ENCODE data around the gene ZNF749.

Gene ZNF749

DNA sequence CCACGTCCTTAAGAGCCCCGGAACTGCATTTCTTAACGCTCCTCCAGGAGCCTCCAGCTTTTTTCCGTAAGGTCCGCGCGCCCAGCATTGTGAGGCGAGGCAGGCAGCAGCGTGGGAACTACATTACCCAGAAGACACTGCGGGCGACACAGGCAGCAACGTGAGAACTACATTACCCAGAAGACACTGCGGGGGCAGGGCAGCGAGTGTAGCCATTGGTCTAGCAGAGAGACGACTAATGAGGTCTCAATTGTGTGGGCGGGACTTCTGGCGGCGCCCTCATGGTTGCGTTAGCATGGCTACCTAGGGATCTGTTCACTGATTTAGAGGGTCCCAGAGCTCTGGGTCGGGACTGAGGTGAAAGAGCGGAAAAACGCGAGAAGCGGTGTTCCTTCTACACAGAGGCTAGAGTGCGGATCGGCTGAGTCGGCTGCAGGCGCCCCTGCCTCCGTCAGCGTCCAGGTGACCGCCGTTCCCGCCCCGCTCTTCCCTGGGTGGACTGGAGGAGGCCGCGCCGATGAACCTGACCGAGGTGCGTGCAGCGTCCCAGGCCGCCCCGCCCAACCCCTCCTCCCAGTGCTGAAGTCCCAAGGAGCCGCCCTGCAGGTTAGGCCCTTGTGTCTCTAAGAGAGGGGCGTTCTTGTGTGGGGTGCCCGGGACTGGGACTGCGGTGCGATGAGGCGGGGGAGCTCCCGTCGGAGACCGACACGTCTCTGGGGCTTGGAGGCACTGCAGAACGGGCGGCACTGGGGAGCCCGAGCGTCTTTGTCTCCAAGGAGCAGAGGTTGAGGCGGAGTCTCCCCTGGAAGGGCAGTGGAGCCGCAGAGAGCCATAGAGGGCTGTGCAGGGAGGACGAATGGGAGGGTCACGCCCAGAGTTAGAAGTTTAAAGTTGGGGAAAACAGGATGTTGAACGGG lies at the start of gene ZNF749:
Gene ZNF749, plus strand, starts transcription at position 264 of the 917 bp plus-strand sequence. Its CDS starts 254 bp downstream, at position 518.
- DNase-seq (ENCODE audit: low spot score): peak; percentile 99

- DNase-seq (ENCODE audit: low spot score): no peak
Measured at GRCh38 chr19:57389194-57389729, 45.9 kb upstream of the ZNF749 start.

DNA sequence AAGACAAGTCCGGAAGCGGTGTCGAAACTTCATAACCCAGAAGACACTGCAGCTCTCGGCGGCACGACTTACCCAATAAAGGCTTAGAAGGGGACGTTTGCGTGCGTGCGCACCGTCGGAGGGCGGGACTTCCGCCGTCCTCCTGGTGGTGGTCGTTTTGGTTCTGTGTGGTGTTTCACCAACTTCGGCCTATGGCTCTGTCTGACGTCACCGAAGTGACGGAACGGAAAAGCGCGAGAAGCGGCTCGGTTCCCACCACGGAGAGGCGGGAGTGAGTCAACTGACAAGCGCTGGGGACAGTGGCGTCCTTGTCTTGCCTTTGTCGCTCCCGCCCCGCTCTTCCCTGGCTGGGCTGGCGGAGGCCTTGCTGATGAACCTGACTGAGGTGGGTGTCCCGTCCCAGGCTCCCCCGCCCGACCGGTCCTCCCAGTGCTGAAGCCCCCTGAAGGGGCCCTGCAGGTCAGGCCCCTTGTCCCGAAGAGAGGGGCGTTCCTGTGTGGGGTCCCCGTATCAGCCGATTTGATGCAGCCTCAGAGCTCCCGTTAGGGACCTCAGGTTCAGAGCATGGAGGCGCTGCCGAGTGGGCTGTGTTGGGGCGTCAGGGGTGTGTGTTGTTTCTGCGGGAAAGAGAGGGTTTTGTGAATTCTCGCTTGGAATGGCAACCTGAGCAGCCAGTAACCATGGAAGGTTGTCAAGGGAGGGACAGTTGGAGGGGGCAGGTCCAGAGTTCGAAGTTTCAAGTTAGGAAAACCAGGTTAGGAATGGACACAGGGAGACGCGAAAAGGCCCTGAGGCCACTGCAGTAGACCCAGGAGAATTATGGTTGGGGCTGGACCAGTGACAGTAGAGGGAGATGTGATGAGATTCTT lies 45.2 kb upstream of the ZNF749 start, which contains the start of gene ZNF548:
Gene ZNF548, plus strand, starts transcription at position 125 of the 869 bp plus-strand sequence. Its CDS starts 246 bp downstream, at position 371.
- DNase-seq (ENCODE audit: low spot score): peak; percentile 99

- no peak for DNase-seq (ENCODE audit: low spot score)
Measured at GRCh38 chr19:57395710-57396109, 39.4 kb upstream of the ZNF749 start.

- DNase-seq (ENCODE audit: low spot score): no peak
Measured at GRCh38 chr19:57398868-57399267, 36.3 kb upstream of the ZNF749 start.

- DNase-seq (ENCODE audit: low spot score): no peak
Measured at GRCh38 chr19:57403737-57404563, 31.2 kb upstream of the ZNF749 start.

DNA sequence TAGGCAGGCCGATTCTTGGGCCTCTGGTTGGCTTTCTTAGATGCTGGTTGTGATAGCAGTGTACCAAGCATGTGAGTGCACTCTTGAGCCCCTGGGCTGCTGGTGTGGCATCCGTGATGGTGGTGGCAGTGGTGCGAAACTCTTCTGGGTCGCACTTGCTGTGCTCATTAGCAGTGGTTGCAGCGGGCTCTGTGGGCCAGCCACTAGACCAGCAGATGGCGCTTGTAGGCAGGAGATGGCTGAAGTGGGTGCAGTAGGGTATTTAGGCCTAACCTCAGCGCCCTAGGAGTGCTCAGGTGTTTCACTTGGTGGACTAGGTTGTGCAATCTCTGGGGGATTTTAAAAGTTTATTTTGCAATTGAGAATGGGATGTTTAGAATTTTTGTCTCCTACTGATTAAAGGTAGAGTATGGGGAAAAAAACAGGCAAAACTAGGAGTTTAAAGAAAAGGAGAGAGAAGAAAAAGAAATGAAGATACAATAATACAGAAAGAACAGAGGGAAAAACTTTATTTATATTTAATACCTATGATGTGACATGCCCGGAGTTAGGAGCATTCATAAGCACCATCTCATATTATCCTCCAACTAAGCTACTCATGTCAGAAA lies 28.5 kb upstream of the ZNF749 start:
- peak; percentile 58 for DNase-seq (ENCODE audit: low spot score)

DNA sequence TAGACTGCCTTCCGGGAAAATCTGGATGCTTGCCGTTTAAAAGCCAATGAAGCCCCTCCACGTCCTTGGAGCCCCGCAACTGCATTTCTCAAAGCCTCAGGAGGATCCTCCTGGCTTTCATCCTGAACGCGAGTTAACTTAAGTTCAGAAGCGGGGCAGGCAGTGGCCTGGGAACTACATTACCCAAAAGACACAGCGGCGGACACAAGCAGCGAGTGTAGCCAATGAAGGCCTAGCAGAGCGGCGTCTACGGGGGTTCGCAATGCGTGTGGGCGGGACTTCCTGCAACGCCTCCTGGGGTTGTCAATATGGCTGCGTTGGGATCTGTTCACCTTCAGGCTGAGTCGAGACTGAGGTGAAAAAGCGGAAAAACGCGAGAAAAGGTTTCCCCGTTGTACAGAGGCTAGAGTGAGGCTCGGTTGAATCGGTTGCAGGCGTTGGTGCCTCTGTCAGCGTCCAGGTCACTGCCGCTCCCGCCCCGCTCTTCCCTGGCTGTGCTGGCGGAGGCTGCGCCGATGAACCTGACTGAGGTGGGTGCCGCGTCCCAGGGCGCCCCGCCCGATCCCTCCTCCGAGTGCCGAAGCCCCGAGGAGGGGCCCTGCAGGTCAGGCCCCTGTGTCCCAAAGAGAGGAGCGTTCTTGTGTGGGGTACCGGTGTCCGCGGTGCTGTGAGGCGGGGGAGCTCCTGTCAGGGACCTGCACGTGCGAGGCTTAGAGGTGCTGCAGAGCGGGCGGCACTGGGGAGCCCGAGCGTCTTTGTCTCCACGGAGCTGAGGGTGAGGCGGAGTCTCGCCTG lies 24.1 kb upstream of the ZNF749 start, which contains the start of gene ZNF17:
Gene ZNF17, plus strand, starts transcription at position 285 of the 795 bp plus-strand sequence. CDS start 2,455 bp downstream, outside the sequence.
- peak; percentile 99 for DNase-seq (ENCODE audit: low spot score)

GRCh38 chr19:57419439-57419838 lies 15.7 kb upstream of the ZNF749 start:
- no peak for DNase-seq (ENCODE audit: low spot score)

DNA sequence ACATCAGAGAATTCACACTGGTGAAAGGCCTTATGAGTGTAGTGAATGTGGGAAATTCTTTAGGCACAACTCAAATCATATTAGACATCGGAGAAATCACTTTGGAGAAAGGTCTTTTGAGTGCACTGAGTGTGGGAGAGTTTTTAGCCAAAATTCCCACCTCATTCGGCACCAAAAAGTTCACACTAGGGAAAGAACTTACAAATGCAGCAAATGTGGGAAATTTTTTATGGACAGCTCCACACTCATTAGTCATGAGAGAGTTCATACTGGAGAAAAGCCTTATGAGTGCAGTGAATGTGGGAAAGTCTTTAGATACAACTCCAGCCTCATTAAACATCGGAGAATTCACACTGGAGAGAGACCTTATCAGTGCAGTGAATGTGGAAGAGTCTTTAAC lies 14.1 kb upstream of the ZNF749 start:
- no peak for DNase-seq (ENCODE audit: low spot score)

- no peak for DNase-seq (ENCODE audit: low spot score)
Measured at GRCh38 chr19:57434386-57435061, 601 bp upstream of the ZNF749 start.

DNA sequence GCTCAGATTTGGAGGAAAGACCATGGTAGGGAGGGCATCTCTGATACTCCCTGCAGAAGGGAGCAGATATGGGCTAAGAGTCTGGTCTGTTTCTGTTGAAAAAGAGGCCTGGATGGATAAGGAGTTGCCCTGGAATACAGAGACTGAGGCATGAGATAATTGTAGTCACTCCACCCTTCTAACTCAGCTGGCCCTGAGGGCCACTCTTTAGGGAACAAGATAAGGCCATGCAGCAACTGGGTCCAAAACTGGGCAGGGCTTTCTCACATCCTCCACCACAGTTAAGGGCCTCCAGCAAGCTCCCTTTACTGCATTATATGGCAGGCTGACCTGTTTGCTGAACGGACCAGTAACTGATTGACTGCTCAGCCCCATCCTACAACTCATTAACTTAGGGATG lies 1.3 kb downstream of the ZNF749 start:
- no peak for DNase-seq (ENCODE audit: low spot score)

DNA sequence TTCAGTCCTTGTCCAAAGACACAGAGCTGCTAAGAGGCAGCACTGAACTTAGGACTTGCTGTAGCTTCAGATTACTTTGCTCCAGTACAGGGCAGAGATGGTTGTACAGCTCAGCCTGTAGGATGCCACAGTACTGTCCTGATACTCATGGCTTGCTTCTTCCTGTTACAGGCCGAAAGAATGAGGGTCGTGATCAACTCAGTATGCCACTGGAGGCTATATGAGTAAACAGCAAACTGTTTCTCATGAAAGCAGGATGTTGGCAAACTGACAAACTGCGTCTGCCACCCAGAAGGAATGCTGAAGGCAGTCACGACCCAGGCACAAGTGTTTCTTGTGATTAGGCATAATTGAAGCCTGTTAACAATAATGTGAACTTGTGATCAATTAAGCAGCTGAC lies 2.8 kb downstream of the ZNF749 start:
- DNase-seq (ENCODE audit: low spot score): no peak

GRCh38 chr19:57438925-57439324 lies 3.8 kb downstream of the ZNF749 start:
- no peak for DNase-seq (ENCODE audit: low spot score)

GRCh38 chr19:57441979-57442752 lies 7.0 kb downstream of the ZNF749 start:
- DNase-seq (ENCODE audit: low spot score): no peak

- no peak for DNase-seq (ENCODE audit: low spot score)
Measured at GRCh38 chr19:57443121-57443696, 8.1 kb downstream of the ZNF749 start.

GRCh38 chr19:57452307-57452706 lies 17.2 kb downstream of the ZNF749 start:
- no peak for DNase-seq (ENCODE audit: low spot score)

DNA sequence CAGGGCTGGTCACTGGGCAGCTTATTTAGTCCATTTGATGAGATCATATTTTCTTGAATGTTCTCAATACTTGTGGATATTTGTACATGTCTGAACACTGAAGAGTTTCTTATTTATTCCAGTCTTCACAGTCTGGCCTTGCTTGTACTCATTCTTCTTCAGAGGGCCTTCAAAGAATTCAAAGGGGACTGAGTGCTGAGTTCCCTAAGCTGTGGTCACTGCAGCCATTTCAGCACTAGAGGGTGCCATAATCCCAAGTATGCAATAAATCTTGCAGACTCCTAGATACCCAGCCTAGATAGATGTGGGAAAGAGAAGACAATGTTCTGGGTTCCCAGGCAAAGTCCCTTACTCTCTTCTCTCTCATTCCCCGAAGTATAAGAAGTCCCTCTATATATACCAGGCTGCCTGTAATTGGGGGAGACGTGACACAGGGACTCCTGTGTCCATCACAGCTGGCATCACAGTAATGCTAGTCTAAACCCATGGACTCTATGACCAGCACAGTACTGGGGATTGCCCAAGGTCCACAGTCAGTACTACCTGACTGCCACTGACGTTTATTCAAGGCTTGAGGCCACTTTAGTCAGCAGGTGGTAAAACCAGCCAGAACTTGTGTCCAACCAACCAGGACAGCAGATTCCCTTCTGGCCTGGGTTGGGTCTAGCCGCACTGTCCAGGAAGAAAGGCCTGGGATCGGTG lies 30.7 kb downstream of the ZNF749 start:
- DNase-seq (ENCODE audit: low spot score): no peak

Data from Ammon's horn (tissue), 1 donor.